Prostate gland (tissue), 2 donors: ENCODE data around the gene VSIR. TPM values are rescaled to one million over a fixed set of nuclear protein-coding genes. Genes with fewer than 3 reads are reported as not detected.

ENCODE experiments used
- DNase-seq: peaks from one replicate; pipeline ENCODE4 v3.0.0-alpha.2; 2019; ENCODE audit warnings: low spot score
- H3K27ac ChIP-seq, 2 donors: fragments of 200-600 bp; sonication (generic); 2 replicates each; pipeline ENCODE4 v1.5.1; 2017 to 2019
- H3K27me3 ChIP-seq: fragments of 200-600 bp; sonication (generic); replicated peaks from 2 replicates; pipeline ENCODE4 v1.5.1; 2019; ENCODE audit not compliant: insufficient read depth
- H3K36me3 ChIP-seq, 2 donors: fragments of 200-600 bp; sonication (generic); 1 replicate in 1 of 2; 2 replicates in 1 of 2; pipeline versions ENCODE4 v1.5.1 to v1.8.1; 2017 to 2019
- H3K4me1 ChIP-seq: fragments of 200-600 bp; sonication (generic); replicated peaks from 2 replicates; pipeline ENCODE4 v1.5.1; 2019
- H3K4me3 ChIP-seq, 2 donors: fragments of 200-600 bp; sonication (generic); 2 replicates each; pipeline ENCODE4 v1.5.1; 2017 to 2019
- H3K9me3 ChIP-seq: fragments of 200-600 bp; sonication (generic); 2 replicates; pipeline ENCODE4 v1.5.1; 2017
- POLR2A ChIP-seq: fragments of 450-650 bp; IDR thresholded peaks from one replicate; pipeline ENCODE4 v1.6.1; 2016; ENCODE audit warnings: antibody characterized with exemption, mild to moderate bottlenecking
- POLR2AphosphoS5 ChIP-seq: sonication (generic); formaldehyde crosslinking; IDR thresholded peaks from one replicate; pipeline ENCODE4 v1.6.1; 2017; ENCODE audit warnings: antibody characterized with exemption
- WGBS: methylation state at CpG from one replicate; pipeline ENCODE4 v1.1.5; 2018; 5-methylcytosine and 5-hydroxymethylcytosine counted together
- intact Hi-C: fragments of 100-400 bp; cut with DNase I; formaldehyde crosslinking; loops from one replicate; pipeline ENCODE4 v1.14.2; 2022
- total RNA-seq, 2 donors: library from RNA; depleted of rRNA; stranded (reverse); fragments of >200 nt; gene quantifications; one replicate each; pipeline ENCODE4 v1.1.0, GENCODE V29; 2016
- TF ChIP-seq, protein P1 (sequence below), 4 experiments: fragments of 200-600 bp in 2 of 4; fragments of 450-650 bp in 2 of 4; sonication (generic) in 2 of 4; IDR thresholded peaks; 1 replicate in 3 of 4; 2 replicates in 1 of 4; pipeline ENCODE4 v1.5.1; 2016 to 2019; ENCODE audit warnings: antibody characterized with exemption in 4 of 4, mild to moderate bottlenecking in 2 of 4, moderate library complexity in 2 of 4

The VSIR gene
- total RNA-seq, 2 donors from 2014 or later: 23.1 to 40.2 TPM

GRCh38 chr10:71756311-71757191 lies 16.8 kb downstream of the VSIR start:
- intact Hi-C loops: no loop called here
- no peaks in the 10 kb centered on the region for H3K27me3 ChIP-seq
- no peak for DNase-seq
- no peaks in the 10 kb centered on the region for H3K36me3 ChIP-seq
- H3K9me3 ChIP-seq: no peaks in the 10 kb centered on the region
- peak overlapping the region; percentile 28 to 50 for H3K27ac ChIP-seq
- WGBS: 78% methylated on average over 12 of the region's 12 CpGs
- H3K4me3 ChIP-seq: no peak overlapping the region
- no peaks in the 10 kb centered on the region for H3K4me1 ChIP-seq
- TF ChIP-seq POLR2AphosphoS5 (no peak), POLR2A (no peak)
- TF ChIP-seq, protein P1, sequence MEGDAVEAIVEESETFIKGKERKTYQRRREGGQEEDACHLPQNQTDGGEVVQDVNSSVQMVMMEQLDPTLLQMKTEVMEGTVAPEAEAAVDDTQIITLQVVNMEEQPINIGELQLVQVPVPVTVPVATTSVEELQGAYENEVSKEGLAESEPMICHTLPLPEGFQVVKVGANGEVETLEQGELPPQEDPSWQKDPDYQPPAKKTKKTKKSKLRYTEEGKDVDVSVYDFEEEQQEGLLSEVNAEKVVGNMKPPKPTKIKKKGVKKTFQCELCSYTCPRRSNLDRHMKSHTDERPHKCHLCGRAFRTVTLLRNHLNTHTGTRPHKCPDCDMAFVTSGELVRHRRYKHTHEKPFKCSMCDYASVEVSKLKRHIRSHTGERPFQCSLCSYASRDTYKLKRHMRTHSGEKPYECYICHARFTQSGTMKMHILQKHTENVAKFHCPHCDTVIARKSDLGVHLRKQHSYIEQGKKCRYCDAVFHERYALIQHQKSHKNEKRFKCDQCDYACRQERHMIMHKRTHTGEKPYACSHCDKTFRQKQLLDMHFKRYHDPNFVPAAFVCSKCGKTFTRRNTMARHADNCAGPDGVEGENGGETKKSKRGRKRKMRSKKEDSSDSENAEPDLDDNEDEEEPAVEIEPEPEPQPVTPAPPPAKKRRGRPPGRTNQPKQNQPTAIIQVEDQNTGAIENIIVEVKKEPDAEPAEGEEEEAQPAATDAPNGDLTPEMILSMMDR (IDR thresholded peaks at IDR 0.05): no peak

DNA sequence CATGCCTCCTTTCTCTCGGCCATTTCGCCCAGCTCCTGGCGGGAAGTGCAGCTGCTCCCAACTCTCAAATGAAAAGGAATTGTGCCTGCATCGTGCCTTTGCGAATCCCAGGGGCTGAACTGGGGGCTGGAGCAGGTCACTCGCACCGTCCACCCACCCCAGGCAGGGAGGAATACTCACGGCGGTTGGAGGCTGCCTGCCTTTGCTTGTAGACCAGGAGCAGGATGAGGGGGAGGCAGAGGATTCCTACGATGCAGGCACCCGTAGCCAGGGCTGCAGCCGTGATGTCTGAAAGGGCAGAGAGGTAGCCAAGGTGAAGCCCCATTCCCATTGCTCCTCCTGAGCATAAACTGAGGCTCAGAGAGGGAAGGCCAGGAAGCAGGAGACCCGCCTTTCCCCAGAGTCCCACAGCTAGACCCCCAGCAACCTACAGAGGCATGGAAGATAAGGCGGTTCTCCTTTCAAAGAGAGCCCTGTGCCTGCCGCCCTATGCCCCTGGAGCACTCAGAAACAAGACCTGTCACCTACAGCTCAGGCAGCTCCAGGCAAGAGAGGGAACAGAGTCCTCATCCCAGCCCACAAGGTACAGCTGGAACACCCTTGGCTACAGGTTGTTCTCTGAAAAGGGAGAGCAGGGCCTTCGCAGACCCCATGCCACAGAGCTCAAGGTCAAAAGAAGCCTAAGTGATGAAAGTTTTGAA lies 18.0 kb downstream of the VSIR start:
- TF ChIP-seq, protein P1 (IDR thresholded peaks at IDR 0.05): no peak
- TF ChIP-seq POLR2A: no peak
- TF ChIP-seq POLR2AphosphoS5: no peak
- no peak overlapping the region for H3K4me3 ChIP-seq
- H3K4me1 ChIP-seq: no peaks in the 10 kb centered on the region
- peak overlapping the region in 1 of 2 donors; percentile 12 for H3K27ac ChIP-seq
- H3K36me3 ChIP-seq: no peaks in the 10 kb centered on the region
- no peaks in the 10 kb centered on the region for H3K27me3 ChIP-seq
- intact Hi-C loops: no loop called here
- no peak for DNase-seq
- WGBS: 90% methylated on average over 16 of the region's 16 CpGs
- H3K9me3 ChIP-seq: no peaks in the 10 kb centered on the region

DNA sequence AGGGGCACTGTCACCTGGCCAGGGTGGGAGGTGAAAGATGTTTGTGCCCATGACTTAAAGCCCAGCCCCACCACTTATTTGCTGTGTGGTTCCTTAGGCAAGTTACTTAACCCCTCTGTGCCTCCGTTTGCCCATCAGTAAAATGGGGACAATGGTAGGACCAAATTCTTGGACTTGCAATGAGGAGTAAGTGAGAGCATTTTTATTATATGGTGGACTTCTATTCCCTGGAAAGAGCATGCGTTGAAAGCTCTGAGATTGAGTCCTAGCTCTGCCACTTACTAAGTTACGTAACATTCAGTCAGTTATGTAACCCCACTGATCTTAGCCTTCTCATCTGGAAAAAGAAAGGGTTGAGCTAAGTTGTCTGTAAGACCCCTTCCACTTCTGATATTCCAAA lies 18.8 kb downstream of the VSIR start:
- WGBS: 94% methylated on average over 3 of the region's 3 CpGs
- intact Hi-C loops: no loop called here
- Histone ChIP-seq H3K36me3 (no peaks in the 10 kb centered on the region), H3K27me3 (no peaks in the 10 kb centered on the region), H3K4me1 (no peaks in the 10 kb centered on the region), H3K9me3 (no peaks in the 10 kb centered on the region), H3K27ac (no peak overlapping the region), H3K4me3 (no peak overlapping the region)
- TF ChIP-seq POLR2A (no peak), POLR2AphosphoS5 (no peak)
- TF ChIP-seq, protein P1 (IDR thresholded peaks at IDR 0.05): no peak
- DNase-seq: no peak

GRCh38 chr10:71753960-71754505 lies 19.3 kb downstream of the VSIR start:
- Histone ChIP-seq H3K4me1 (no peaks in the 10 kb centered on the region), H3K9me3 (no peaks in the 10 kb centered on the region), H3K4me3 (no peak overlapping the region), H3K27ac (peak overlapping the region in 1 of 2 donors; percentile 15), H3K36me3 (no peaks in the 10 kb centered on the region), H3K27me3 (no peaks in the 10 kb centered on the region)
- intact Hi-C loops: no loop called here
- TF ChIP-seq POLR2A (no peak), POLR2AphosphoS5 (no peak)
- TF ChIP-seq, protein P1 (IDR thresholded peaks at IDR 0.05): no peak
- no peak for DNase-seq
- WGBS: 48% methylated on average over 8 of the region's 8 CpGs
